C4-2B (cell line): ENCODE measurements around the gene PKD2L2.

Experiments
- CTCF ChIP-seq: fragments of 450-650 bp; conservative IDR thresholded peaks from 2 replicates; pipeline ENCODE4 v1.5.1; 2017; ENCODE audit warnings: mild to moderate bottlenecking
- ZFX ChIP-seq: fragments of 450-650 bp; IDR thresholded peaks from 2 replicates; pipeline ENCODE4 v1.6.1; 2017

DNA sequence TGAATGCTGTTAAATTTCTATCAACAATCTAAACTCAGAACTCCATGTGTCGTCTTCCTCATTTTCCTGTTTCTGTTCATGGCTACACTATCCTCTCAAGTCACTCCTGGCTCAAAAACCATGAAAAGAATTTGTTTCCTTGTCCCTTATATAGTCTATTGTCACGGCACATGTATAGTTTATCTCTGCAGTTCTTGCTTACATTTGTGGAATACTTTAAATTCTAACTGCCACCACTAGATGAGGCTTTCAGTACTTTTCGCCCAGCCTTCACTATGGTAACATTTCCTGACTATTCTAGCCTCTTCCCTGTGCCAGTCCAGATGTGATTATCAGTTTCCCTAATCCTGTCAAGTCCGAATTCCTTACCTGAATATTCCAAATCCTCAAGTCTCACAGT is 34.6 kb downstream of the PKD2L2 start:
- TF ChIP-seq CTCF (peak; percentile 12; the same call in 1 of the 2 replicates), ZFX (no peak)
